ENCODE data around the gene SLC4A8.

SLC4A8 gene

DNA sequence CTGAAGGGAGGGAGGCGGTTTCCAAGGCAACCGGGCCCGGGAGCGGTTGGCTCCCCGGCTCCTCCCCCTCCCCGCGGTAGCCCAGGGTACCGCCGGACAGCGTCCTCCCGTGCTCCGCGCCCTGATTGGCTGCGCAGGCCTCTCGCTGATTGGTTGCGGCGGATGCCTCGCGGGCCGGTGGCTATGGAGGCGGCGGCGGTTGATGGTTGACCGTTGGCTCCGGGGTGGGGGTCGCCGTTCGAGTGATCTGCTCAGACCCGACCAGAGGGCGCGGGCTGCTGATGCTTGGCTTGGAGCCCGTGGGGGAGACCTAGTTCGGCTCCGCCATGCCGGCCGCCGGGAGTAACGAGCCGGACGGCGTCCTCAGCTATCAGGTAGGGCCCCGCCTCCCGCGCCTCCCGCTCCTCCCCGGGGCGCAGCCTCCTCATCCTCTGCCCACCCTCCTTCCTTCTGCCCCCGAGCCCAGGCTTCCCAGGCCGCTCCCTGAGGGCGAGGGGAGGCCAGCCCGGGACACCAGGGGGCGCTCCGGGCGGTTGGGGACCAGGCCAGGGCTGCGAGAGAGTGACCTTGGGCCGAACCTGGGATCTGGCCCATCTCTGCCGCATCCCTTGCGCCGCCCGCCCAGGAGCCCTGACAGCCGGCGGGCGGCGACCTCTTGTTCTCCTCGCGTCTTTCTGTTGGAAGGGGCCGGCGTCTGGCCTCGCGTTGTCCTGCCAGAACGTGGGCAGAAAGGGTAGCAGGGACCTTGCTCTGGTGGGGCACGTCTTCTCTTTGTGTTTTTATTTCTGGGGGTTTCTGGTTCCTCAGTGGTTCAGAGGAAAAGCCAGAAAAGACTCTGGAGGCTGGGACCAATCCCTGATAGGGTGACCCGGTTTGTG lies at the start of gene SLC4A8:
TSS of gene SLC4A8 (plus strand) at position 170 of the 878 bp plus-strand sequence. CDS start at position 327, 157 bp downstream.
- H3K4me3 ChIP-seq (replicated peaks; ENCODE audit: low read depth, low read length), result peak within 1 kb of the TSS; percentile 54
- peak; percentile 43 for DNase-seq (ENCODE audit: extremely low read depth, low read depth)
- TF ChIP-seq, protein P1, sequence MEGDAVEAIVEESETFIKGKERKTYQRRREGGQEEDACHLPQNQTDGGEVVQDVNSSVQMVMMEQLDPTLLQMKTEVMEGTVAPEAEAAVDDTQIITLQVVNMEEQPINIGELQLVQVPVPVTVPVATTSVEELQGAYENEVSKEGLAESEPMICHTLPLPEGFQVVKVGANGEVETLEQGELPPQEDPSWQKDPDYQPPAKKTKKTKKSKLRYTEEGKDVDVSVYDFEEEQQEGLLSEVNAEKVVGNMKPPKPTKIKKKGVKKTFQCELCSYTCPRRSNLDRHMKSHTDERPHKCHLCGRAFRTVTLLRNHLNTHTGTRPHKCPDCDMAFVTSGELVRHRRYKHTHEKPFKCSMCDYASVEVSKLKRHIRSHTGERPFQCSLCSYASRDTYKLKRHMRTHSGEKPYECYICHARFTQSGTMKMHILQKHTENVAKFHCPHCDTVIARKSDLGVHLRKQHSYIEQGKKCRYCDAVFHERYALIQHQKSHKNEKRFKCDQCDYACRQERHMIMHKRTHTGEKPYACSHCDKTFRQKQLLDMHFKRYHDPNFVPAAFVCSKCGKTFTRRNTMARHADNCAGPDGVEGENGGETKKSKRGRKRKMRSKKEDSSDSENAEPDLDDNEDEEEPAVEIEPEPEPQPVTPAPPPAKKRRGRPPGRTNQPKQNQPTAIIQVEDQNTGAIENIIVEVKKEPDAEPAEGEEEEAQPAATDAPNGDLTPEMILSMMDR (IDR thresholded peaks at IDR 0.05; ENCODE audit: low read depth, low read length, missing control alignments), result peak; percentile 85

DNA sequence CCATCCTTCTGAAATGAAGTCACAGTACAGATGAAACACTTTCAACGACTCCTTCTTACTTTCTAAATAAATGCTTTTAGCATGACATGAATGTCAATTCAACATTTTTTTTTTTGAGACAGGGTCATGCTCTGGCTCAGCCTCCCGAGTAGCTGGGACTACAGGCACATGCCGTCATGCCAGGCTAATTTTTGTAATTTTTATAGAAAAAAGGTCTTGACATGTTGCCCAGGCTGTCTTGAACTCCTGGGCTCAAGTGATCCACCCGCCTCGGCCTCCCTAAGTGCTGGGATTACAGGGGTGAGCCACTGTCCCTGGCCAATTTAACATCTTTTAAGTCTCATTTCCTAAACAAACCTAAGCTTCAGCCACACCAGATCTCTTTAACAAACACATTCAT lies 49.8 kb upstream of the SLC4A8 start:
- TF ChIP-seq, protein P1 (IDR thresholded peaks at IDR 0.05; ENCODE audit: low read depth, low read length, missing control alignments), result no peak
- no peak overlapping the region for H3K4me3 ChIP-seq (replicated peaks; ENCODE audit: low read depth, low read length)
- no peak for DNase-seq (ENCODE audit: extremely low read depth, low read depth)

DNA sequence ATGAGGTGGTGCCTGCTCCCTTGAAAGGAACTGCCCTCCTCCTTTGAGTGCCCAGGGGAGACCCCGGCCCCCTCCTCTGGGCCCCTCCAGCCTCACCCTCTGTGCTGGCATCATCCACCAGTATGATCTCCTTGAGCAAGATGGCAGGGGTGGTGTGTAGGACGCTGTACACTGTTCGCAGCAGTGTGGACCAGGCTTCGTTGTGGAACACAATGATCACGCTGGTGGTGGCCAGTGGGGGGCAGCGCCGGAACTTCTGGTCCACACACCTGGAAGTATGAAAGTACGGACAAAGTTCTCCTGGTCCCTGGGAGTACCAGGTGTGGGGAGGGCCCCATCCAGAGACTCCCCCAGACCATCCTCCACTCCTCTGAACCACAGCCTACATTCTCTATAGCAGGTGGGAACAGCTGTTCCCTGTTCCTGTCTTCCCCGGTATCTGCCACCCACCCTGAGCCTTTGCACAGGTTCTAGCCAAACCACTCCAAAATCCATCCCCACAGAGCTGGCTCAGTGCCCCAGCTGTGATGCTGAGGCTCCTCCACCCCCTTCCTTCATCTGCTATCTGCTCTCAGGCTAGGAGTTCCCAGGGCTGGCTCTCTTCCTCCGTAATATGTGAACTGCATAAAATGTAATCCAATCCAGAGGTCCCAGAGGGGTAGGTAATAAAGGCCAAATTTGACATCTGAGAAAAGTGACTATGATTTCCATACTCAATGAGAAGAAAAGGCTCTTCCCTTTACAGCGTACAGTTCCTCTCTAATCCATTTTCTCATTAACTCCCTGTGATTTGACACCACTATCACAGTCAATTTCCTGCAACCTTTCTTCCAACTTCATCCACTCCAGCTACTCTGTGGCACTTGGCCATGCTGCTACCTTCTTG lies 47.3 kb upstream of the SLC4A8 start:
- TF ChIP-seq, protein P1 (IDR thresholded peaks at IDR 0.05; ENCODE audit: low read depth, low read length, missing control alignments), result no peak
- H3K4me3 ChIP-seq (replicated peaks; ENCODE audit: low read depth, low read length), result no peak overlapping the region
- no peak for DNase-seq (ENCODE audit: extremely low read depth, low read depth)

DNA sequence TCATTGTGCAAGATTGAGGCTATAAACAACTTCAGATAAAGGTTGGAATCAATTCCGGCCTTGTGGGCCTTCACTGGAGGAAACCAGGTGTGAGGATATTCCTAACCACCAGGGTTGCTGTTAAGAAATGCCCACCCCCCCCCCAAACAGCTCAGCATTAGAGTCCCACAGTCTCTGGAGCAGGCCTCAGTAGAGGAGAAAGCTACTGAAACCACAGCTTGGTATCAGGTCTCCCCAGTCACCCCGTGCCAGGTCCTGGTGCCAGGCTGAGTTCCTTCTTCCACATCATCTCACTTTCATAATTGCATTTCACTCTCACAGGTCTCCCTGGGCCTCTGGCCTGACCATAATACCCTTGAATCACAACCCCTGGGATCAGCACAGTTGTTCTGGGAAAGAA lies 45.9 kb upstream of the SLC4A8 start:
- H3K4me3 ChIP-seq (replicated peaks; ENCODE audit: low read depth, low read length), result no peak overlapping the region
- DNase-seq (ENCODE audit: extremely low read depth, low read depth), result no peak
- TF ChIP-seq, protein P1 (IDR thresholded peaks at IDR 0.05; ENCODE audit: low read depth, low read length, missing control alignments), result no peak

DNA sequence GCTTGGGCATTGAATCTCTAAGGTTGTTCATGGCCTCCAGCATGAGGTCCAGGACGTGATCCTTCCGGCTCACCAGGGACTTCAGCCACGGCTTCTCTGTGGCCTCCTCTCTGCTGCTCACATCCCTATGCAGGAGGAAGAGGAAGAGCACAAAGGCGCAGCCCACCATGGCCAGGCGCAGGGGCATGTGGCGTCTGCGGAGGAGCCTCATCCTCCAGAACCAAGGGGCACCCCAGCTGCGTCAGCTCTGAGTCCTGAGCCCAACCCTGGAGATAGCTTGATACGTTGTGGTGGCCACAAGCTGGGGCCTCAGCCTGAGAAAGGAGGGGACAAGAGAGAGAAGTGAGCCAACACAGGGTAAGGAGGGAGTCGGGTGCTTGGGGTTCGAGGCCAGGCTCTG lies 45.1 kb upstream of the SLC4A8 start:
- DNase-seq (ENCODE audit: extremely low read depth, low read depth), result no peak
- TF ChIP-seq, protein P1 (IDR thresholded peaks at IDR 0.05; ENCODE audit: low read depth, low read length, missing control alignments), result no peak
- H3K4me3 ChIP-seq (replicated peaks; ENCODE audit: low read depth, low read length), result no peak overlapping the region

DNA sequence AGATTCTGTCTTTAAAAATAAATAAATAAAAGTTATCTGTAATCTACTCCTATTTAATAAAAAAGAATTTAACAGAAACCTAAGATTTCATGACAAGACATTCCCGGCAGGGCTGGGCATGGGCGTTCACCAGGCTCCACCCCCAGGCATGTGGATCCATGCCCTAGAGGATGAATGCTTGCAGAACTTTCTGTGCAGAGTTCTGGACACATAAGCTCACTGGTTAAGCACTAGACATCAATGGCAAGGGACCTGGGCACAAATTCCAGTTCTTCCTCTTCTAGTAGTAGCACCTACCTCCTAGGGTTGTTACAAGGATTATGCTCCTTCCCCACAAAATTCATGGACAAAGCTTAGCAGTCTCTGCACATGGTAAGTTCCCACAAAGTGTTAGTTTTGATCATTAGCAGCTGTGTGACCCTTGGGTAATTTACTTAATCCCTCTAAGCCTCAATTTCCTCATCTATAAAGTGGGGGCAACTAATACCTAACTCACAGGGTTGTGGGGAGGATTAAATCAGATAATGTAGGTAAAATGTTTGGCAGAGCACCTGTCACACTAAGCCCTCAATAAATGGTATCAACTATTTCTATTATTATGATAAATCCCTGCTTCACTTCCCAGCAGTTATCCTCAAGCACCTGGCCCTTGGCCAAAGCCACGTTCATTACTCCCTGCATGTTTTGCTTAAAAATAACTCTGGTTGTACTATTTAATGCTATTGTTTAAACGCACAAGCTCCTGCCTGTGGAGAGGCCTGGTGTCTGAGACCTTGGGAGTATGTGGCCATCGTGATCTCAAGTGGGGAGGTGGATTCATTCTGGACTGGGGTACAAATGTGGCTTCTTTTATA lies 43.2 kb upstream of the SLC4A8 start:
- TF ChIP-seq, protein P1 (IDR thresholded peaks at IDR 0.05; ENCODE audit: low read depth, low read length, missing control alignments), result no peak
- DNase-seq (ENCODE audit: extremely low read depth, low read depth), result no peak
- no peak overlapping the region for H3K4me3 ChIP-seq (replicated peaks; ENCODE audit: low read depth, low read length)

Data from HFF-Myc (cell line).